HG03457 (cell line): Measurements from ENCODE around the gene SAPCD2.
"Not testable (repeated sequence)": the region's sequence is repeated elsewhere in the genome, so short reads cannot be mapped to it uniquely, and the experiment has no call there.

Experiments used
- ATAC-seq: cut with Tn5 transposase; IDR thresholded peaks from one replicate; pipeline ENCODE4 v1.9.1; 2021; ENCODE audit warnings: moderate number of reproducible peaks; ENCODE audit not compliant: unreplicated experiment

SAPCD2 gene

DNA sequence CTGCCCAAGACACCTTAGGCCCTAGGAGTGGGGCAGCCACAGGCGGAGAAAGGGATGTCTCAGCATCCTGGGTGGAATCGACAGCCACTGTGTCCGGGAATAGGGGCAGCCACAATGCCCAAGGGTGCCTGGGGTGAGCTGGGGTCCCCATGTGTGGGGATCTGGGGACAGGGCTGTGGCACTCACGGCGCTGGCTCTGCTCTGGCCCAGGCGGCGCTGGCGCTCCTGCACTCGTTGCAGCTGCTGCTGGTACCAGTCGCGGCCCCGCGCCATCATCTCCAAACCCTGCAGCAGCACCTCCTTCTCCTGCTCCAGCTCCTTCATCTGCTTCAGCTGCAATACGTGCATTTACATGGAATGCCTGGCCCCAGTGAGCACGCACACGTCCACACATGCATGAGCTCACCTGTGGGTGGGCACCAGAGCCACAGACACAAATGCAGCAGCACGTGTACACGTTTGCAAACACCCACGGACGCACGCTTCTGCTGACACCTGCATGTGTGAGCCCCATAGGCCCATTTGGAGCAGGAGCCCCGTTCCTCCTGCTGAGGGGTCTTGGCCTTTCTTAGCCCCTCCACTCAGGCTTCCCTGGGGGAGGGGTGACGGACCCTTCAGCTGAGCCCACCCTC lies 4.9 kb downstream of the SAPCD2 start:
- no peak for ATAC-seq

- no peak for ATAC-seq
Measured at GRCh38 chr9:137064880-137065164, 5.5 kb downstream of the SAPCD2 start.

GRCh38 chr9:137064027-137064879 lies 6.1 kb downstream of the SAPCD2 start:
- ATAC-seq = no peak

GRCh38 chr9:137063311-137064026 lies 6.9 kb downstream of the SAPCD2 start:
- ATAC-seq = no peak

- not testable (repeated sequence) for ATAC-seq
Measured at GRCh38 chr9:137062798-137063197, 7.6 kb downstream of the SAPCD2 start.

GRCh38 chr9:137062384-137062783 lies 8.0 kb downstream of the SAPCD2 start:
- no peak for ATAC-seq

GRCh38 chr9:137058521-137059234 lies 11.7 kb downstream of the SAPCD2 start:
- no peak for ATAC-seq

GRCh38 chr9:137057545-137057944 lies 12.8 kb downstream of the SAPCD2 start:
- no peak for ATAC-seq

DNA sequence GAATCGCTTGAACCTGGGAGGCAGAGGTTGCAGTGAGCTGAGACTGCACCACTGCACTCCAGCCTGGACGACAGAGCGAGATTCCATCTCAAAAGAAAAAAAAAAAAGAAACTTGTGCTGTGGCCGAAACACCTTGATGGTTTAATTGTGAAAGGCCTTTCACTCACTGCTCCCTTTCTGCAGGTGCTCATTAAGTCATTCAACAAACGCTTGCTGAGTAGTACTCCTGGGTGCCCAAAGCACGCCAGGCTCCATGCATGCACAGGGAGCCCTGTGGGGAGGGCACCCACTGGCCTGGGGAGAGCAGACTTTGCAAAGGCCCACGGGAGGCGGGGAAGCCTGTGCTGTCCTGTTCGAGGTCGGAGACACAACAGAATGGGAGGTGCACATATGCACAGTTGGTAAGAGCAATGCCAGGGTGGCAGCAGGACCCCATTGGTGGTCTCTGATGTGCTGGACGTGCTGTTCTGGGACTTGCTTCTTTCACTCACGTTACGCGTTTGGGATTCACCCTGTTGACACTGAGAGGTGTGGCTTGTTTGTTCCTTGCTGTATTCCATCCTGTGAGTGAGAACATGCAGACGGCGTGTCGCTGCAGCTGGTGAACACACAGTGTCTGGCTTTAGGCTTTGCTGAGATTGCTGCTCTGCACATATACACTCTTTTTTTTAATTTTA lies 13.5 kb downstream of the SAPCD2 start:
- no peak for ATAC-seq

GRCh38 chr9:137055385-137056364 lies 14.7 kb downstream of the SAPCD2 start:
- no peak for ATAC-seq

DNA sequence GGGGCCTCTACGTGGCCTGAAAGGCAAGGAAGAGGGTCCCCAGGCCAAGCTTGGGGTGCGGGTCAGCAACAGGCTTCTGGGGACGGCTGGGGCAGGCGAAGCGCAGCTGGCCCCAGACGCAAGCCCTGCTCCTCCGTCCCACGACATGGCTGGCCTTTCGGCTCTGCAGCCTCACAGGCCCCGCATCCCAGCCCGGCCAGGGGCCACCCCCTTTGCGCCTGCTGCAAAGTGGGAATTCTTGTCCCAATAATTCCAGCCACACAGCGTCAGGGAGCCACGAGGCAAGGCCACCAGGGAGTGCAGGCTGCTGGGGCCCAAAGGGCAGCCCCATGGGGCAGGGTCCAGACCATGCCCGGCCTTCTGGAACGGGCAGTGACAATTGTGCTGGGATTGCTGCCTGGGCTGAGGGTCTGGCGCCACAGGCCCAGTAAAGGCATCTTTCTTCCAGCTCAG lies 15.4 kb downstream of the SAPCD2 start:
- ATAC-seq = no peak

- ATAC-seq = no peak
Measured at GRCh38 chr9:137053944-137054931, 16.1 kb downstream of the SAPCD2 start, which contains the start of gene ENTPD2. Gene ENTPD2, minus strand, starts transcription at chr9:137054061. Its CDS starts 64 bp downstream, at chr9:137053997.

- ATAC-seq = no peak
Measured at GRCh38 chr9:137052998-137053943, 17.1 kb downstream of the SAPCD2 start.

- no peak for ATAC-seq
Measured at GRCh38 chr9:137052293-137052692, 18.1 kb downstream of the SAPCD2 start.

GRCh38 chr9:137051145-137051724 lies 19.1 kb downstream of the SAPCD2 start:
- ATAC-seq = no peak

- no peak for ATAC-seq
Measured at GRCh38 chr9:137050570-137050969, 19.8 kb downstream of the SAPCD2 start.
